Suppressor macrophage treated with lipopolysaccharide for 4 hours (primary cell): Measurements from ENCODE around the gene ZNF598.
"Not testable (repeated sequence)": the region's sequence is repeated elsewhere in the genome, so short reads cannot be mapped to it uniquely, and the experiment has no call there.

Source experiments
- DNase-seq: peaks from one replicate; pipeline ENCODE4 v3.0.0-alpha.2; 2020

Gene ZNF598

DNA sequence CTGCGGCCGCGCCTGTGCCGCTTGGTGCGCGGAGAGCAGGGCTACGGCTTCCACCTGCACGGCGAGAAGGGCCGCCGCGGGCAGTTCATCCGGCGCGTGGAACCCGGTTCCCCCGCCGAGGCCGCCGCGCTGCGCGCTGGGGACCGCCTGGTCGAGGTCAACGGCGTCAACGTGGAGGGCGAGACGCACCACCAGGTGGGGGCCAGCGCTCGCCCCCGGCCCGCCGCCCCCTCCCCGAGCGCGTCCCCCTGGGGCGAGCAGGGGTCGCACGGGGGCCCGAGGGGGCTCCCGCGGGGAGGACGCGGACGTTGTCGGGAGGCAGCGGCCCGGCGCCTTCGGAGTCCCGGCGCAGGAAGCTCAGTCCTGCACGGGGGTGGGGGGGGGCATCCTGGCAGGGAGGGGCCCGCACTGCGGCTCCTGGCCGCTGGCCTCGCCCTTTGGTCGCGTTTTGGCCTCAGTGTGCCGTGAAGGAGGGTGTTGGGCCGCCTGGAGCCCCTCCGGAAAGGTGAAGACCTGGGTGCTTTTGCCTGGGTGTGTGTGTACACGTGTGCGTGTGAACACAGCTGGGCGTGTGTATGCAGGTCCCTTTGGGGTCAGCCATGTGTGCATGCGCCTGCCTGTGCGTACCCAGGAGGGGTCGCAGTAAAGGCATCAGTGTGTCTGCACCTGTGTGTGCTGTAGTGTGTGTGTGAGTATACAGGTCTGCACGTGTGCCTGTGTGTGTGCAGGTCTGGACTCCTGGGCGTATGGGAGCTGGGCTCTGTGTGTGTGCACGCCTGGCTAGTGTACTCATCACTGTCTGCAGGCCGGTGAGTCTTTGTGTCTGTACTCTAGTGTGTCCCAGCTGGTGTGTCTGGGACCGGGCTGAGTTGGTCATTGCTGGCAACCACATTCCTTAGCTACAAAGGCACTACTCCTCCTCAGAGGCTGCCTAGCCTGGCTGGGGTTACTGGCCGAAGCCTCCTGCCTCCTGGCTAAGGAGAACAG is 17.7 kb upstream of the ZNF598 start:
- no peak for DNase-seq

DNA sequence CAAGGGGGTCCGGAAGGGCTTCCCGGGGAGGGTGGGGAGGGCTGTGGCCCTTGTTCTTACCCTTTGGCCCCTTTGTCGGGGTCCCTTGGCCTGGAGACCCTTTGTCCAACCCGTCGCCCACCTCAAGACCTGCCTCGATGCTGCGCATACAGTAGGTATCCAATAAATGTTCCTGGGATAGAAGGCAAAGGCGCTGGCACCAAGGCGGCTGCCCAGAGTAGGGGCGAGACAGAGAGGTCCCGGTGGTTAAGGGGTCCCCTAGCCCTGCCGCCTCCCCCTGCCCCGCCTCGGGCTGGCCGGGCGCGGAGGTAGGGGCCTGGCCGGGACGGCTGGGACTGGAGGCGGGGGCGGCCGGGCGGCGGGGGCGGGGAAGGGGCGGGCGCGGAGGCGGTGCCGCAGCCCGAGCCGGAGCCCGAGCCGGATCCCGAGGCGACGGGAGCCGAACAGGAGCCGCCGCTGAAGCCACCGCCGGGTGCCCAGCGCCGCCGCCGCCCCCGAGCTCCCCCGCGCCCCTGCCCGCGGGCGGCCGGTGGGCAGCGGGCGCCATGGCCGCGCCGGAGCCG is 16.9 kb upstream of the ZNF598 start, which contains the start of gene NHERF2:
Gene NHERF2 (plus strand): TSS at position 442 of the 563 bp plus-strand sequence. CDS start 104 bp downstream, at position 546.
- DNase-seq = peak; percentile 39

GRCh38 chr16:2025878-2026460 is 16.3 kb upstream of the ZNF598 start:
- DNase-seq = no peak

DNA sequence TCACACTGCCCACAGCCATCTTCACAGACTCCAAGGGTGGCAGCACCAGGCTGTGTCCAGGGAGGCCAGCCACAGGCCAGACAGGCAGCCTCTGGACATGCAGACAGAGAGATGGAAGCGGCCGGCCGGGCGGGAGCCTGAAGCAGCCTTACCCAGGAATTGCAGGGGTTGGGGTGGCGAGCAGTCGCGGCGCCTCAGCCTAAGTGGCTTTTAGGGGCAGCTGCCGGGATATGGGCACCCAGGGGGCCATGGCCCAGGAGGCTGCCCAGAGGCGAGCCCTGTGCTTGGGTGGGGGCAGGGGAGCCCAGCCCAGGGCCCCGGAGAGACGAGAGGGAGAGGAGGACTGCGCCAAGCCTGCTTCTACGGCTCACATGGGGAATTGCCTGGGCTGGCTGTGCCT is 15.6 kb upstream of the ZNF598 start:
- no peak for DNase-seq

GRCh38 chr16:2024032-2024420 is 14.4 kb upstream of the ZNF598 start:
- no peak for DNase-seq

- DNase-seq = peak; percentile 96
Observed at GRCh38 chr16:2023092-2024031, 13.7 kb upstream of the ZNF598 start.

- no peak for DNase-seq
Observed at GRCh38 chr16:2022723-2023091, 13.1 kb upstream of the ZNF598 start.

DNA sequence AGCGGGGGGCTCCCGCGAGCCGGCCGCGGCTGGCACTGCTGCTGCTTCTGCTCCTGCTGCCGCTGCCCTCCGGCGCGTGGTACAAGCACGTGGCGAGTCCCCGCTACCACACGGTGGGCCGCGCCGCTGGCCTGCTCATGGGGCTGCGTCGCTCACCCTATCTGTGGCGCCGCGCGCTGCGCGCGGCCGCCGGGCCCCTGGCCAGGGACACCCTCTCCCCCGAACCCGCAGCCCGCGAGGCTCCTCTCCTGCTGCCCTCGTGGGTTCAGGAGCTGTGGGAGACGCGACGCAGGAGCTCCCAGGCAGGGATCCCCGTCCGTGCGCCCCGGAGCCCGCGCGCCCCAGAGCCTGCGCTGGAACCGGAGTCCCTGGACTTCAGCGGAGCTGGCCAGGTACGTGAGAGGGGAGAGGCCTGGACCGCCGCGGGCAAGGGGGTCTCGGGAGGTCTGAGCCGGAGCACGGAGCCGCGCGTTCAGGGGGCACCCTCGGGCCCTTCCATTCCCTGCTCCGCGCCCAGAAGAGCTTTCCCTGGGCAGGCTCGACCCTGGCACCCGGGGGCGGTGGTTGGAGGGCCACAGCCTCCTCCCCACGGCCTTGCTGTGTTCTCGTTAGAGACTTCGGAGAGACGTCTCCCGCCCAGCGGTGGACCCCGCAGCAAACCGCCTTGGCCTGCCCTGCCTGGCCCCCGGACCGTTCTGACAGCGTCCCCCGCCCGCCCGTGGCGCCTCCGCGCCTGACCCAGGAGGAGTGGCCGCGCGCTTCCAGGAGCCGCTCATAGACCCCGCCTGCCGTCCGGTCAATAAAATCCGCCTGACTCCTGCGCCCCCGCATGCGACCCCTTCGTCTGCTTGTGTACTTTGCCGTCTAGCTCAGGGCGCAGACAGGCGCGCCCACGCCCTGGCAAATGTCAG is 10.6 kb upstream of the ZNF598 start:
- DNase-seq = no peak

- DNase-seq = no peak
Observed at GRCh38 chr16:2019518-2019920, 9.9 kb upstream of the ZNF598 start, which contains the start of gene NPW. Gene NPW (plus strand): TSS chr16:2019785.

DNA sequence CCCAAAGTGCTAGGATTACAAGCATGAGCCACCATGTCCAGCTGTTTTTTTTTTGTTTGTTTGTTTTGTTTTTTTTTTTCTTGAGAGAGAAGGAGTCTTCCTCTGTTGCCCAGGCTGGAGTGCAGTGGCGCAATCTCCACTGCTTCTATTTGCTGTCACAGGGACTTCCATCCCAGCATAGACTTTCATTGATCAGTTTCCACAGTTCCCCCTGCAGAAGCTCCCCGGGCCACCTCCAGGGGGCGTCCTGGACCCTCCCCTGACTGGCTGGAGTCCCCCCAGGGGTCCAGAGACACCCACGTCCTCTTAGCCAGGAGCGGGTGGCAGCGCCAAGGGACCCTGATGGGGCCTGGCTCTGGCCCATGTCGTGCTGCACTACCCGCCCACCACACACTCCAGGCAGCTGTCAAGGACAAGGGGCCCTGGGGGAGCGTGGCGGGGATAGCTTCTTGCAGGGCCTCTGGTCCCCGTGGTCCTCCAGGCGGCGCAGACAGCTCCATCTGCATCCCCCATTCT is 6.8 kb upstream of the ZNF598 start:
- no peak for DNase-seq

DNA sequence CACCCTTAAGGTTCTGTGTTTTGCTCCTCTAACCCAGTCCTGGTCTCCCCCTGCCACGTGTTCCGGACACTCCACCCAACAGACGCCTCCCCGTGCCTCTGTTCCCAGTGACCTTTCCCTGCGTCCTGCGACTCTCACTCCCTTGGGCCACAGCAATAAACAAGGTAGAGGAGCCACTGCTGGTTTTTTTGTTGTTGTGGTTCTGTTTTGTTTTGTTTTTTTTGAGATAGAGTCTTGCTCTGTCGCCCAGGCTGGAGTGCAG is 6.3 kb upstream of the ZNF598 start:
- DNase-seq = no peak

DNA sequence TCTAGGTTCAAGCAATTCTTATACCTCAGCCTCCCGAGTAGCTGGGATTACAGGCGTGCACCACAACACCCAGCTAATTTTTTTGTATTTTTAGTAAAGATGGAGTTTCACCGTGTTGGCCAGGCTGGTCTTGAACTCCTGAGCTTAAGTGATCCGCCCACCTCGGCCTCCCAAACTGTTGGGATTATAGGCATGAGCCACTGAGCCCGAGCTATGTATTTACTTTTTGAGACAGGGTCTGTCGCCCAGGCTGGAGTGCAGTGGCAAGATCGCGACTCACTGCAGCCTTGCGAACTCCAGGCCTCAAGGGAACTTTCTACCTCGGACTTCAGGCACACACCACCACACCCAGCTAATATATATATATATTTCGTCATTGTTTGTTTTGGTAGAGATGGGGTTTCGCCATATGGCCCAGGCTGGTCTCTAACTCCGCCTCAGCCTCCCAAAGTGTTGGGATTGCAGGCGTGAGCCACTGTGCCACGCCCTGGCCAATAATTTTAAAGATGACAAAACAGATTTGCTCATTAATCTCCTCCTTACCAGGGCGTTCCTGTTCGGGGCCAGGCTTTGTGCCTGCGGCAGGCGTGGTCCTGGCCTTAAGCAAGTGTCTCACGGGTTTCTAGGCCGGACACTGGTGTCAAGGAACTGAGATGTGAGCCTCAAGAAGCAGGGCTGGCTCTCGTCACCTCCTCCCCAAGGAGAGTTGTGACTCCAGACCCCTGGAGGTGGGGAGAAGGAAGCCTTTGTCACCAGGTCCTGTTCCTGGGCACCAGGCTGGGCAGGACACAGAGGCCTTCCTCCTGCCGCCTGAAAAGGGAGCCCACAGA is 5.7 kb upstream of the ZNF598 start:
- DNase-seq = peak; percentile 61

GRCh38 chr16:2013527-2013926 is 3.9 kb upstream of the ZNF598 start:
- DNase-seq = no peak

- DNase-seq = not testable (repeated sequence)
Observed at GRCh38 chr16:2011726-2012125, 2.1 kb upstream of the ZNF598 start.

- DNase-seq = peak; percentile 28
Observed at GRCh38 chr16:2009164-2009711, 383 bp downstream of the ZNF598 start.

DNA sequence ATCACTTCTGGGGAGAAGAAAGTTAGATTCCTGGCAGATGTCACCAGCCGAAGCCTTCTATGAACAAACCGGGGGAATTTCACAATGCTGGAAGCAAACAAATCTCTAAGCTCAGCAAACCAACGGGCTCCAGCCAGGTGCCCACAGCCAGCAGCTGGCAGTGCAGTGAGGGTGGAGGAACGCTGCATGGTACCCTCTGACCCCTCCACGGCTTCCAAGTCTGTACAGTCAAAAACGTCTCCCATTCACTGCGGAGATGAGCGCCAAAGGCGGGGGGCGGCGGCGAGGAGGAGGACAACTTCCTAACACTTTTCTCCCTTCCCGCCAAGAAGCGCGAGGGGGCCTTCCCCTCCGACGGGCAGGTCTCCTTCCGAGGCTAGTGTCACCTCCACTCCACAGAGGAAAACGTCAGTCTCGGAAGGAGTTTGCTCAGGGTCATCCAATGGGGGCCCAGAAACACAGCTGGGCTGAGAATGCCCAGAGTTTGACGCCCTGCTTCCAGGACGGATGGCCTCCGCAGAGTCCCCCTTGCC is 924 bp downstream of the ZNF598 start:
- DNase-seq = peak; percentile 44

GRCh38 chr16:2008009-2008526 is 1.6 kb downstream of the ZNF598 start:
- no peak for DNase-seq

- DNase-seq = no peak
Observed at GRCh38 chr16:2007081-2007836, 2.4 kb downstream of the ZNF598 start.

GRCh38 chr16:2006317-2006716 is 3.3 kb downstream of the ZNF598 start:
- no peak for DNase-seq
